MM.1S (cell line): ENCODE results near the gene NEDD4L.

Experiments
- EZH2phosphoT487 ChIP-seq: fragments of 300-600 bp; sonication (generic); IDR thresholded peaks from 2 replicates; pipeline ENCODE4 v1.6.1; 2018; ENCODE audit warnings: antibody characterized with exemption, low read length
- TF ChIP-seq, protein P1 (sequence below): fragments of 300-600 bp; sonication (generic); IDR thresholded peaks from 2 replicates; pipeline ENCODE4 v1.5.1; 2016; ENCODE audit warnings: antibody characterized with exemption, low read length, mixed read lengths

DNA sequence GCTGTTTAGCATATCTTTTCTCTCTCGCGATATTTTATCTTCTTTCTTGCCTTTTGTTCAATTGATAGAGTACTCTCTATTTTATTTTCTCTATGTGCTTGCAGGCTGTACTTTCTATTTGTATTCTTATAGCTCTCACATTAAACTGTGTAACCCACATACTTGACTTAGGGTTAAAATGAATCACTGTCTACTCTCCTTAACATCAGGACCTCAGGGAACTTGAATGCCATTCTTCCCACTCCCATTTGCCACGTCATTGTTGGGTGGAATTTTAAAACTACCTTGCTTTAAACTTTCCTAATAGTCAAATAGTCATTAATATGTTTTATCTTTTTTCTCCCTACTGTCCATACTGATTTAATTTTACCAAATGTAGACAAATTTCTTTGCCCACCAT, 315.2 kb downstream of the NEDD4L start:
- TF ChIP-seq, protein P1, sequence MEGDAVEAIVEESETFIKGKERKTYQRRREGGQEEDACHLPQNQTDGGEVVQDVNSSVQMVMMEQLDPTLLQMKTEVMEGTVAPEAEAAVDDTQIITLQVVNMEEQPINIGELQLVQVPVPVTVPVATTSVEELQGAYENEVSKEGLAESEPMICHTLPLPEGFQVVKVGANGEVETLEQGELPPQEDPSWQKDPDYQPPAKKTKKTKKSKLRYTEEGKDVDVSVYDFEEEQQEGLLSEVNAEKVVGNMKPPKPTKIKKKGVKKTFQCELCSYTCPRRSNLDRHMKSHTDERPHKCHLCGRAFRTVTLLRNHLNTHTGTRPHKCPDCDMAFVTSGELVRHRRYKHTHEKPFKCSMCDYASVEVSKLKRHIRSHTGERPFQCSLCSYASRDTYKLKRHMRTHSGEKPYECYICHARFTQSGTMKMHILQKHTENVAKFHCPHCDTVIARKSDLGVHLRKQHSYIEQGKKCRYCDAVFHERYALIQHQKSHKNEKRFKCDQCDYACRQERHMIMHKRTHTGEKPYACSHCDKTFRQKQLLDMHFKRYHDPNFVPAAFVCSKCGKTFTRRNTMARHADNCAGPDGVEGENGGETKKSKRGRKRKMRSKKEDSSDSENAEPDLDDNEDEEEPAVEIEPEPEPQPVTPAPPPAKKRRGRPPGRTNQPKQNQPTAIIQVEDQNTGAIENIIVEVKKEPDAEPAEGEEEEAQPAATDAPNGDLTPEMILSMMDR: no peak
- TF ChIP-seq EZH2phosphoT487: no peak
